Measurements from ENCODE around the gene SEL1L3. TPM values are rescaled to one million over a fixed set of nuclear protein-coding genes. Genes with fewer than 3 reads are reported as not detected.

SEL1L3 gene
- total RNA-seq, 1 donor from 2014 or later = 3.2 TPM

DNA sequence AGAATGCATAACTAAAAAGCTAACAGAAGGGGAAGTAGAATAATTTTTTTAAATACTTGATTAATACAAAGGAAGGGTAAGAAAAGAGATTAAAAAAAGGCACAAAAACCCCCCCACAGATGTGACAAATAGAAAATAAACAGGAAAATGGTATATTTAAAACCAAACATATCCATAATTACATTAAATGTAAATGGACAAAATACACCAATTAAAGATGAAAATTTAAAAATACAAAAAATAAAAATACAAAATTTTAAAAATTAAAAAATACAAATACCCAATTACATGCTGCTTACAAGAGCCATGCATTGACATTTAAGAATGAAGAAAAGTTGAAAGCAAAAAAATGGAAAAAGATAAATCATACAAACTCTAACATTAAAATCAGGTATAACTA is 86.0 kb downstream of the SEL1L3 start:
- Histone ChIP-seq H3K27me3 (ENCODE audit: low read depth) (no peaks in the 10 kb centered on the region), H3K4me1 (no peaks in the 10 kb centered on the region), H3K36me3 (peaks cover 17% of the 10 kb centered on the region), H3K9me3 (replicated peaks) (peaks cover 20% of the 10 kb centered on the region), H3K4me3 (no peak overlapping the region), H3K27ac (replicated peaks) (no peak overlapping the region)
- TF ChIP-seq CTCF (IDR thresholded peaks at IDR 0.05; ENCODE audit: borderline replicate concordance) = no peak
- intact Hi-C loops (cut with micrococcal nuclease) = no loop called here
- DNase-seq = no peak

GRCh38 chr4:25775166-25775565 is 87.6 kb downstream of the SEL1L3 start:
- TF ChIP-seq CTCF (IDR thresholded peaks at IDR 0.05; ENCODE audit: borderline replicate concordance) = no peak
- no peaks in the 10 kb centered on the region for H3K27me3 ChIP-seq (ENCODE audit: low read depth)
- H3K36me3 ChIP-seq = peaks cover 17% of the 10 kb centered on the region
- no peak overlapping the region for H3K27ac ChIP-seq (replicated peaks)
- peaks cover 20% of the 10 kb centered on the region for H3K9me3 ChIP-seq (replicated peaks)
- DNase-seq = no peak
- H3K4me1 ChIP-seq = no peaks in the 10 kb centered on the region
- intact Hi-C loops (cut with micrococcal nuclease) = no loop called here
- no peak overlapping the region for H3K4me3 ChIP-seq

GRCh38 chr4:25773358-25773757 is 89.4 kb downstream of the SEL1L3 start:
- no peaks in the 10 kb centered on the region for H3K27me3 ChIP-seq (ENCODE audit: low read depth)
- DNase-seq = no peak
- no peak overlapping the region for H3K4me3 ChIP-seq
- H3K36me3 ChIP-seq = peaks cover 7% of the 10 kb centered on the region
- H3K9me3 ChIP-seq (replicated peaks) = peaks cover 17% of the 10 kb centered on the region
- intact Hi-C loops (cut with micrococcal nuclease) = no loop called here
- no peak overlapping the region for H3K27ac ChIP-seq (replicated peaks)
- no peak for TF ChIP-seq CTCF (IDR thresholded peaks at IDR 0.05; ENCODE audit: borderline replicate concordance)
- peaks cover 12% of the 10 kb centered on the region for H3K4me1 ChIP-seq

- intact Hi-C loops (cut with micrococcal nuclease) = no loop called here
- Histone ChIP-seq H3K27ac (replicated peaks) (no peak overlapping the region), H3K27me3 (ENCODE audit: low read depth) (no peaks in the 10 kb centered on the region), H3K36me3 (no peaks in the 10 kb centered on the region), H3K4me1 (peaks cover 16% of the 10 kb centered on the region), H3K9me3 (replicated peaks) (peaks cover 1% of the 10 kb centered on the region), H3K4me3 (no peak overlapping the region)
- no peak for DNase-seq
- TF ChIP-seq CTCF (IDR thresholded peaks at IDR 0.05; ENCODE audit: borderline replicate concordance) = no peak
Measured at GRCh38 chr4:25771672-25772071, 91.1 kb downstream of the SEL1L3 start.

GRCh38 chr4:25770847-25771246 is 91.9 kb downstream of the SEL1L3 start:
- no peak for TF ChIP-seq CTCF (IDR thresholded peaks at IDR 0.05; ENCODE audit: borderline replicate concordance)
- intact Hi-C loops (cut with micrococcal nuclease) = no loop called here
- no peak overlapping the region for H3K4me3 ChIP-seq

DNA sequence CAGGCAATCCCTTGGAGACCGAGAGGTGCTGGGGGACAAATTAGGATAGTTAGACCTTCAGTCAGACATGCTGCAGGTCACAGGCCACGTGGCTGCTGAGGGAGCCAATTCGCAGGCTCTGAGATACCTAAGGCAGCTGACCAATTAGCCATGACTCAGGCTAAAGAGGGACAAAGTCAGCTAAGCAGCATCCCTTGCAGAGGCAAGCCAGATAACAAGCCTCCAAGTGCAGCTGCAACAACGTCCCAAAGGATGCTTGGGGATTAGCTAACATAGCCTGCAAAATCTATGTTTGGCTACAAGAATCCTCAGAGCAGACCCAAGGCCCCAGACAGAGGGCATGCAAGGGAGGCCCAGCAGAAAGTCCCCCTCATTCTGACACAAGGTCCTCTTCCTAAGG is 93.5 kb downstream of the SEL1L3 start:
- peak; percentile 31 for DNase-seq
- H3K9me3 ChIP-seq (replicated peaks) = no peaks in the 10 kb centered on the region
- intact Hi-C loops (cut with micrococcal nuclease) = loop anchor here (5.0 kb wide), 1 partner anchor 327 kb away; no protein-coding TSS in a partner anchor
- TF ChIP-seq CTCF (IDR thresholded peaks at IDR 0.05; ENCODE audit: borderline replicate concordance) = no peak
- no peaks in the 10 kb centered on the region for H3K36me3 ChIP-seq
- H3K27ac ChIP-seq (replicated peaks) = no peak overlapping the region
- no peak overlapping the region for H3K4me3 ChIP-seq
- H3K27me3 ChIP-seq (ENCODE audit: low read depth) = no peaks in the 10 kb centered on the region
- peaks cover 16% of the 10 kb centered on the region for H3K4me1 ChIP-seq

More at GRCh38 chr4:25770847-25771246, 91.9 kb downstream of the SEL1L3 start:
- Histone ChIP-seq H3K27me3 (ENCODE audit: low read depth) (no peaks in the 10 kb centered on the region), H3K27ac (replicated peaks) (no peak overlapping the region), H3K9me3 (replicated peaks) (no peaks in the 10 kb centered on the region), H3K36me3 (no peaks in the 10 kb centered on the region), H3K4me1 (peaks cover 16% of the 10 kb centered on the region)
- no peak for DNase-seq
